ENCODE measurements around the gene SNRNP27.
"Not testable (repeated sequence)": the region's sequence is repeated elsewhere in the genome, so short reads cannot be mapped to it uniquely, and the experiment has no call there.

SNRNP27 gene

DNA sequence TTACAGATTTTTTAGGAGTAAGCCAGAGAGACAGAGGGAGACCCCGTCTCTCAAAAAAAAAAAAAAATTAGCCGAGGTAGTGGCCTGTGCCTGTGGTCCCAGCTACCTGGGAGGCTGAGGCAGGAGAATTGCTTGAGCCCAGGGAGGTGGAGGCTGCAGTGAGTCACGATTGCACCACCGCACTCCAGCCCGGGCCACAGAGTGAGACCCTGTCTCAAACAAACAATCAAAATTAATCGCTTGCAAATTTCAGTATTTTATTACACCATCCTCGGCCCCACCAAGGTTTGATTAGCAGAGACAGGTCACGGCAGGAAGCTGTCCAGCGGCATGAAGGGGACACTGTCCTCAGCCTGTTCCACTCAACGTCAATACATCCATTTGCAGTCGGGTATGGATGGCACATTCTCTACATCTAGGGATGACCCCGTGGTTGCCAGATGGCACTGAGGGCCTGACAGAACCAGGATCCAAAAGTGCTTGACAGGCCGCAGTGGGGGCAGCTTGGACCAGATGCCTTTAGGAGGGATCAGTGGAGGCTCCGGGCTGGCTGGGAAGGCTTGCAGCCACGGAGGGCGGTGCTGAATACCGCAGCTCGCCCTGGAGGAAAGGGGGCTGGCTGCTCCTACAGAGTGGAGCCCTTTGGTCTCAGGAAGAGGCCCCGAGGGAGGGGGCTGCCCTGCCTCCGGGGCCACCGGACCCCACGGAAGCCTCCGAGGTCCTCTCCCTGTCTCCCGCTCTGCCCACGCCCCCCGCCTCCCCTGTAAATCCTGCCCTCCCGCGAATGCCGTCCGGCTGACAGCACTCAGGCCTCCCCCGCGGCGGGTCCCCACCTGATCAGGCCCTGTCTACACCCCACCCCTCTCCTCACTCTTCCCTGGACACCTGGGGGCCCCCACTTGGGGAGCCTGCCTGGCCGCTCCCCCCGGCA is 54.5 kb downstream of the SNRNP27 start:
- DNase-seq = no peak

DNA sequence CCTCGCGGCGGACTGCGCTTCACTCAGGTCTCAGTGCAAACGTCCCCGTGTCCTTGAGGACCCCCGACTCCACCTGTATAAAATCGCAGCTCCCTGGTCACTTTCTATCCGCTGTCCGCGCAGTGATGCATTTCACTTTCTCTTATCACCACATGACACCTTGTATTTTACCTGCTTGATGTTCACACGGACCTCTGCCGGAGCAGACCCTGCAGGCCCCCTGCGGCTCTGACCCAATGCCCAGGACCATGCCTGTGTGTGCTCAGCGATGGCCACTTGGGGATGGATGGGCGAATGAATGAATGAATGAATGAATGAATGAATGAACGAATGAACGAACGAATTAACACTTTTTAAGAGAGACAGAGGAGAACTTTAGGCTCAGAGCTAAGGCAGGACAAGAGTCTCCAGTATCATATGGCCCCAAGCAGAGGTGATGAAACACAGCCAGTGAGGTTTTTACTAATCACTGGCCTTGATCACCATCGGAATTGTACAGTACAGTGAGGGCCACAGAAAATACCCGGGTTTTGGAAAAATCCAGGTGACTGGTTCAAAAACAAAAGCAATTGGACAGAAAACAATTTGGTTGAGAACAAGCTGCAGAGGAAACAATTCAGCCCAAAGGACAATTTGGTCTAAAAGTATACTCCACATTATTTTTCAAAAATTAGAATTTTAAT is 55.3 kb downstream of the SNRNP27 start:
- DNase-seq = no peak

DNA sequence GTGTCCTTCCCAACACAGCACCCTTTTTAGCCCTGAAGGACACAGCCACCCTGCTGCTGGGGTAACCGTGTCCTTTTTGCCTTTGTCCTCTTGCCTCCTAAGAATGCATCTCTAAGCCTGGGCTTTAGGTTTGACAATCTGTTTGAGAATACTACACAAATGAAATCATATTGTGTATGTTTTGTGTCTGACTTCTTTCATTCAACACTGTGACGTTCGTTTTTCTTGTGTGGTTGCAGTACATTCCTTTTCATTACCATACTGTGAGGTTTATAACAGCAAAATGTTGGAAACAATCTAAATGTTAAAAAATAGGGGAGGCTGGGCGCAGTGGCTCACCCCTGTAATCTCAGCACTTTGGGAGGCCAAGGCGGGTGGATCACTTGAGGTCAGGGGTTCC is 56.5 kb downstream of the SNRNP27 start:
- DNase-seq = no peak

DNA sequence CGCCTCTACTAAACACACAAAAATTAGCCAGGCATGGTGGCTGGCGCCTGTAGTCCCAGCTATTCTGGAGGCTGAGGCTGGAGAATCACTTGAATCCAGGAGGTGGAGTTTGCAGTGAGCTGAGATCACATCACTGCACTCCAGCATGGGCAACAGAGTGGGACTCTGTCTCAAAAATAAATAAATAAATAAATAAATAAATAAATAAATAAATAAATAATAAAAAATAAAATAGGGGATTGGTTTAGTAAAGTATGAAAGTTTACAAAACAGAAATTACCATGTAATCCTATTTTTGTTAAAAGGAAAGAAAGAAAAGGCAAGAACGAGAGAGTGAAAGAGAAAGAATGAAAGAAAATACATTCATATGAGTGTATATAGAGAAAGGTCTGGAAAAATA is 56.9 kb downstream of the SNRNP27 start:
- DNase-seq = not testable (repeated sequence)

DNA sequence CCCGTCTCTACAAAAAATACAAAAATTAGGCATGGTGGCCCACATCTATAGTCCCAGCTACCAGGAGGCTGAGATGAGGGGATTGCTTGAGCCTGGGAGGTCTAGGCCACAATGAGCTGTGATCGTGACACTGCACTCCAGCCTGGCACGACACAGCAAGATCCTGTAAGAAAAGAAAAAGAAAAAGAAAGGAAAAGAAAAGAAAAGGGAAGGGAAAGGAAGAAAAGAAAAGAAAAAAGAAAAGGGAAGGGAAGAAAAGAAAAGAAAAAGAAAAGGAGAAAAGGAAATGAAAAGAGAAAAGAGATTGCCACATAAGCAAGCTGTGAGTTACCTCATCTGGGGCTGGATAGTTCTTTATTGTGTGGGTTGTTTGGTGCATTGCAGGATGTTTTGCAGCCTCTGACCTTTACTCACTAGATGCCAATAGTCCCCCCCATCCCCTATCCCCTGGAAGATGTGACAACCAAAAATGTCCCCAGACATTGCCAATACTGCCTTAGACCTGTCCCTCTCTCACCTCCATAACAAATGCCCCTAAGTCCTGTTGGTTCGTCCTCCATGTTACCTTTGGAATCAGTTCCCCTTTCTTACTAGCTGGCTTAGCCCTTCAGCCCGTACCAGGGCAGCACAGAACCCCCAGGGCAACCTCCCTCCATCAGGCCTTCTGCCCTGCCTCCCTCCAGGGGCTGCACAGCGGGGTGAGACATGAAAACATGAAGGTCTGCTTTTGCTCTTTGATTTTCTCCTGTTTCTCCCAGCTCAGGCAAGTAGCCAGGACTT is 58.8 kb downstream of the SNRNP27 start:
- no peak for DNase-seq

DNA sequence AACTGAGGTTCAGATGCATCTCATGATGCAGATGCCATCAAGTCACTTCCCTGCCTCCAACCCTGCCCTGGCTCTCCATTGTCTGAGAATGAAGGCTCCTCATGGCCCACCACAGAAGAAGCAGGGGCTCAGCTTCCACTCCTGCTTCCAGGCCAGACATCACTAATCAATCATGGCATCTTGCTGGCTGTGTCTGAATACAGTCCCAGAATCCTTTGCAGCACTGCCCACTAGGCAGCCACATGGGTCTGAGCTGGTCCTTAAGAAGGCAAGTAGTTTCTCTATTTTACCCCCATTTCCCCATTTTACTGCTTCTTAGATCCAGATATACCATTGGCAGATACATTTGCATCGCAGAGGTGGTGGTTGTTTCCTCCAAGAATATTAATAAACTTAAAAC is 60.3 kb downstream of the SNRNP27 start:
- no peak for DNase-seq

Data from SIG-M5 (cell line).